Liver (tissue), 3 donors: Measurements from ENCODE around the gene CELF2.

Source experiments
- ATF3 ChIP-seq: IDR thresholded peaks from 2 replicates; pipeline ENCODE4 v1.6.1; 2016; ENCODE audit warnings: antibody characterized with exemption
- CTCF ChIP-seq: fragments of 150-350 bp; IDR thresholded peaks from 2 replicates; pipeline ENCODE4 v1.5.1; 2017; ENCODE audit warnings: improper control_type of control experiment, low read depth, low read length; ENCODE audit not compliant: missing input control
- RAD21 ChIP-seq, 2 donors: IDR thresholded peaks; 2 replicates each; pipeline ENCODE4 v1.6.1; 2016; ENCODE audit warnings: antibody characterized with exemption in 2 of 2, mild to moderate bottlenecking in 2 of 2
- ZBTB33 ChIP-seq: IDR thresholded peaks from 2 replicates; pipeline ENCODE4 v1.6.1; 2016; ENCODE audit warnings: antibody characterized with exemption
- donor health status: healthy.
- donor health status: healthy.

GRCh38 chr10:11204351-11204942 lies 186.8 kb downstream of the CELF2 start:
- TF ChIP-seq ATF3 (no peak), CTCF (no peak), RAD21 (IDR thresholded peaks at IDR 0.05) (no peak), ZBTB33 (no peak)
